Endothelial cell of umbilical vein (primary cell): ENCODE measurements around the gene PRKCZ. TPM values are rescaled to one million over a fixed set of nuclear protein-coding genes. Genes with fewer than 3 reads are reported as not detected.

Experiments used
- BruUV-seq: library from RNA; stranded (reverse); fragments of 400-500 nt; replicated peaks from 2 replicates; lab custom pipeline; 2021; lab: Mats Ljungman, UMichigan
- CTCF ChIA-PET: fragments of 300-600, 350-600 bp; sonication (Branson Sonifier 250); formaldehyde crosslinking; loops from one replicate; lab custom pipeline; 2021; ENCODE audit warnings: antibody characterized with exemption, inconsistent platforms; lab: Charles Lee
- POLR2A ChIA-PET: fragments of 300-600, 350-600 bp; sonication (Branson Sonifier 250); formaldehyde crosslinking; loops from one replicate; lab custom pipeline; 2021; ENCODE audit warnings: antibody characterized with exemption, inconsistent platforms; lab: Charles Lee
- DNase-seq: peaks from one replicate; pipeline ENCODE4 v3.0.0-alpha.2; 2011; ENCODE audit warnings: low read depth, low spot score
- FAIRE-seq: peaks from 2 replicates; lab custom pipeline; 2011; peaks lifted over from hg19 to GRCh38; lab: Jason Lieb, UNC
- H2AFZ ChIP-seq: 2 replicates; pipeline ENCODE4 v1.6.0; 2012; ENCODE audit warnings: low read depth, low read length, control low read depth, inconsistent platforms
- H3K27ac ChIP-seq: 2 replicates; pipeline ENCODE4 v1.5.1; 2011; ENCODE audit warnings: low read depth, mild to moderate bottlenecking, control low read depth, low read length, moderate library complexity; ENCODE audit not compliant: insufficient read depth
- H3K27me3 ChIP-seq, 2 experiments: 2 replicates each; pipeline versions ENCODE4 v1.6.0 to v1.6.1; 2011; ENCODE audit warnings: low read length in 2 of 2, mixed read lengths in 1 of 2; ENCODE audit not compliant: control insufficient read depth in 2 of 2, insufficient read depth in 2 of 2
- H3K36me3 ChIP-seq, 2 experiments: 2 replicates in 1 of 2; 3 replicates in 1 of 2; pipeline ENCODE4 v1.5.1; 2011; ENCODE audit warnings: low read length in 2 of 2, mild to moderate bottlenecking in 1 of 2, moderate library complexity in 1 of 2; ENCODE audit not compliant: control insufficient read depth in 2 of 2, insufficient read depth in 2 of 2; ENCODE audit errors: extremely low read depth in 1 of 2
- H3K4me1 ChIP-seq: 3 replicates; pipeline ENCODE4 v1.5.1; 2011; ENCODE audit warnings: mild to moderate bottlenecking, low read length; ENCODE audit not compliant: control insufficient read depth, insufficient read depth; ENCODE audit errors: extremely low read depth
- H3K4me2 ChIP-seq: 2 replicates; pipeline ENCODE4 v1.6.1; 2011; ENCODE audit warnings: low read length, control low read depth, mixed read lengths; ENCODE audit not compliant: insufficient read depth
- H3K4me3 ChIP-seq, 3 experiments: fragments of 200-600 bp in 1 of 3; sonication (generic), shearing (Covaris generic) in 1 of 3; replicated peaks in 1 of 3; 2 replicates each; pipeline ENCODE4 v1.5.1; 2011 to 2016; ENCODE audit warnings: control low read depth in 3 of 3, low read length in 3 of 3, mild to moderate bottlenecking in 2 of 3, inconsistent platforms in 1 of 3, low read depth in 1 of 3, moderate library complexity in 1 of 3; ENCODE audit not compliant: insufficient read depth in 1 of 3
- H3K79me2 ChIP-seq: 2 replicates; pipeline ENCODE4 v1.6.0; 2012; ENCODE audit warnings: low read length, inconsistent platforms; ENCODE audit not compliant: control insufficient read depth, insufficient read depth
- H3K9ac ChIP-seq: replicated peaks from 2 replicates; pipeline ENCODE3; 2011; ENCODE audit warnings: low read length, control low read depth; ENCODE audit not compliant: insufficient read depth; ENCODE audit errors: extremely low read depth
- H3K9me1 ChIP-seq: replicated peaks from 3 replicates; pipeline ENCODE4 v1.6.0; 2011; ENCODE audit warnings: mild to moderate bottlenecking, low read length; ENCODE audit not compliant: control insufficient read depth, insufficient read depth; ENCODE audit errors: extremely low read depth
- H3K9me3 ChIP-seq: replicated peaks from 2 replicates; pipeline ENCODE4 v1.5.1; 2012; ENCODE audit warnings: low read length, inconsistent platforms; ENCODE audit not compliant: control insufficient read depth, insufficient read depth
- H4K20me1 ChIP-seq: replicated peaks from 2 replicates; pipeline ENCODE3; 2011; ENCODE audit warnings: mild to moderate bottlenecking, low read length; ENCODE audit not compliant: control insufficient read depth, insufficient read depth; ENCODE audit errors: extremely low read depth
- EZH2 ChIP-seq: IDR thresholded peaks from 2 replicates; pipeline ENCODE4 v1.6.1; 2012; ENCODE audit warnings: borderline replicate concordance, low read depth, mild to moderate bottlenecking, moderate library complexity, low read length, inconsistent platforms; ENCODE audit not compliant: severe bottlenecking
- FOS ChIP-seq: IDR thresholded peaks from 2 replicates; pipeline ENCODE4 v1.6.1; 2011; ENCODE audit warnings: mild to moderate bottlenecking, low read length, moderate library complexity, borderline replicate concordance; ENCODE audit not compliant: insufficient read depth
- GATA2 ChIP-seq: IDR thresholded peaks from 2 replicates; pipeline ENCODE4 v1.7.0; 2011; ENCODE audit warnings: low read depth, mild to moderate bottlenecking, moderate library complexity, mixed read lengths, low read length; ENCODE audit not compliant: insufficient read length, insufficient read depth
- JUN ChIP-seq: IDR thresholded peaks from 2 replicates; pipeline ENCODE4 v1.6.1; 2011; ENCODE audit warnings: borderline replicate concordance, low read depth; ENCODE audit not compliant: insufficient read length, insufficient read depth
- MYC ChIP-seq: IDR thresholded peaks from one replicate; pipeline ENCODE4 v1.6.1; 2011; ENCODE audit warnings: mild to moderate bottlenecking, low read depth, low read length
- POLR2A ChIP-seq: IDR thresholded peaks from 2 replicates; pipeline ENCODE4 v1.6.1; 2012; ENCODE audit warnings: low read depth, mild to moderate bottlenecking, control low read depth, low read length
- POLR2AphosphoS5 ChIP-seq: IDR thresholded peaks from 2 replicates; pipeline ENCODE4 v1.6.1; 2012; ENCODE audit warnings: low read depth, mild to moderate bottlenecking, control low read depth, low read length, moderate library complexity; ENCODE audit not compliant: insufficient read depth
- dilution Hi-C: fragments of 300-500 bp; cut with MboI; formaldehyde crosslinking; loops from one replicate; pipeline ENCODE4 v1.15.0; 2019; ENCODE audit warnings: low sequenced_read_pairs; ENCODE audit not compliant: extremely low pct_ligation_motif_present
- intact Hi-C: fragments of 100-400 bp; cut with micrococcal nuclease; formaldehyde crosslinking; loops from one replicate; pipeline ENCODE4 v1.10.0; 2022
- polyA plus RNA-seq, 4 experiments: library from polyadenylated mRNA; depleted of rRNA in 3 of 4; stranded (reverse) in 3 of 4; unstranded in 1 of 4; fragments of >200 nt; gene quantifications; 2 replicates each; pipeline versions ENCODE4 v1.2.1 to v1.2.3, GENCODE V29; 2011 to 2012; ENCODE audit warnings: missing spikeins in 1 of 4
- total RNA-seq: library from RNA; stranded (reverse); gene quantifications from 2 replicates; pipeline ENCODE4 v1.2.3, GENCODE V29; 2021
- TF ChIP-seq, protein P1 (sequence below), 2 donors: IDR thresholded peaks; 1 replicate in 1 of 2; 2 replicates in 1 of 2; pipeline ENCODE4 v1.5.1; 2011; ENCODE audit warnings: low read length in 2 of 2, mild to moderate bottlenecking in 2 of 2, moderate library complexity in 2 of 2, control low read depth in 1 of 2, inconsistent platforms in 1 of 2, low read depth in 1 of 2; ENCODE audit not compliant: insufficient read depth in 1 of 2; ENCODE audit errors: extremely low read depth in 1 of 2
- TF ChIP-seq, protein P2 (sequence below): IDR thresholded peaks from 2 replicates; pipeline ENCODE4 v1.6.1; 2011; ENCODE audit not compliant: insufficient read depth, insufficient read length

Gene PRKCZ
- total and polyA plus RNA-seq, 2 donors (not counting 3 experiments of a cell fraction or from before 2014, with no cell fraction given): 0.22 to 1.7 TPM

DNA sequence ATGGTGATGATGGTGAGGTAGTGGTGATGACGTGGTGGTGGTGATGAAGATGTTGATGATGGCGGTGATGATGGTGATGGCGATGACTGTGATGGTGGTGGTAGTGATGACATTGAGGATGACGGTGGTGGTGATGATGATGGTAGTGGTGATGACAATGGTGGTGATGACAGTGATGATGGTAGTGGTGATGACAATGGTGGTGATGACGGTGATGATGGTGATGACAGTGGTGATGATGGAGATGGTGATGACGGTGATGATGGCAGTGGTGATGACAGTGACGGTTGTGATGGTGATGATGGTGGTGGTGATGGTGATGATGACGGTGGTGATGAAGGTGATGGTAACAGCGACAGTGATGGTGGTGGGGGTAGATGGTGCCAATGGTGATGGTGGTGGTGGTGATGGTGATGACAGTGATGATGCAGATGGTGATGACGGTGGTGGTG lies 105.0 kb downstream of the PRKCZ start:
- Histone ChIP-seq H3K9me3 (no peaks in the 10 kb centered on the region), H3K79me2 (no peaks in the 10 kb centered on the region), H3K4me2 (no peak overlapping the region), H3K27me3 (no peaks in the 10 kb centered on the region), H3K36me3 (no peaks in the 10 kb centered on the region), H4K20me1 (no peaks in the 10 kb centered on the region), H3K4me1 (no peaks in the 10 kb centered on the region), H2AFZ (no peak overlapping the region), H3K9me1 (no peaks in the 10 kb centered on the region), H3K27ac (no peak overlapping the region), H3K9ac (no peak overlapping the region), H3K4me3 (no peak overlapping the region)
- TF ChIP-seq, protein P1, sequence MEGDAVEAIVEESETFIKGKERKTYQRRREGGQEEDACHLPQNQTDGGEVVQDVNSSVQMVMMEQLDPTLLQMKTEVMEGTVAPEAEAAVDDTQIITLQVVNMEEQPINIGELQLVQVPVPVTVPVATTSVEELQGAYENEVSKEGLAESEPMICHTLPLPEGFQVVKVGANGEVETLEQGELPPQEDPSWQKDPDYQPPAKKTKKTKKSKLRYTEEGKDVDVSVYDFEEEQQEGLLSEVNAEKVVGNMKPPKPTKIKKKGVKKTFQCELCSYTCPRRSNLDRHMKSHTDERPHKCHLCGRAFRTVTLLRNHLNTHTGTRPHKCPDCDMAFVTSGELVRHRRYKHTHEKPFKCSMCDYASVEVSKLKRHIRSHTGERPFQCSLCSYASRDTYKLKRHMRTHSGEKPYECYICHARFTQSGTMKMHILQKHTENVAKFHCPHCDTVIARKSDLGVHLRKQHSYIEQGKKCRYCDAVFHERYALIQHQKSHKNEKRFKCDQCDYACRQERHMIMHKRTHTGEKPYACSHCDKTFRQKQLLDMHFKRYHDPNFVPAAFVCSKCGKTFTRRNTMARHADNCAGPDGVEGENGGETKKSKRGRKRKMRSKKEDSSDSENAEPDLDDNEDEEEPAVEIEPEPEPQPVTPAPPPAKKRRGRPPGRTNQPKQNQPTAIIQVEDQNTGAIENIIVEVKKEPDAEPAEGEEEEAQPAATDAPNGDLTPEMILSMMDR (IDR thresholded peaks at IDR 0.05; ENCODE audit: extremely low read depth in 1 of 2, insufficient read depth in 1 of 2, low read depth in 1 of 2, low read length in 2 of 2): no peak
- TF ChIP-seq JUN: no peak
- TF ChIP-seq FOS: no peak
- TF ChIP-seq POLR2AphosphoS5: no peak
- TF ChIP-seq POLR2A: no peak
- no peak for TF ChIP-seq MYC
- TF ChIP-seq GATA2: no peak
- no peak for TF ChIP-seq EZH2
- TF ChIP-seq, protein P2, sequence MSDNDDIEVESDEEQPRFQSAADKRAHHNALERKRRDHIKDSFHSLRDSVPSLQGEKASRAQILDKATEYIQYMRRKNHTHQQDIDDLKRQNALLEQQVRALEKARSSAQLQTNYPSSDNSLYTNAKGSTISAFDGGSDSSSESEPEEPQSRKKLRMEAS: no peak
- no TSS peak for BruUV-seq
- DNase-seq: no peak
- CTCF ChIA-PET: interaction anchor here (1.2 to 1.3 kb wide), 2 partner anchors 15 to 19 kb away, joined by 4 to 5 read pairs; no protein-coding TSS in a partner anchor
- intact Hi-C loops (no loop called here), dilution Hi-C loops (no loop called here)
- no peak for FAIRE-seq
- POLR2A ChIA-PET: no interaction called here
